H4 (cell line): Measurements from ENCODE around the gene CLCF1. TPM values are rescaled to one million over a fixed set of nuclear protein-coding genes. Genes with fewer than 3 reads are reported as not detected.
A peak's percentile ranks its signal among the peaks of the same experiment; 100 is the strongest.
"Not testable (repeated sequence)": the region's sequence is repeated elsewhere in the genome, so short reads cannot be mapped to it uniquely, and the experiment has no call there.

Experiments
- DNase-seq: peaks from one replicate; pipeline ENCODE4 v3.0.0-alpha.2; 2015; ENCODE audit warnings: low spot score
- total RNA-seq: library from RNA; depleted of rRNA; stranded (reverse); fragments of >200 nt; shearing (Covaris generic); gene quantifications from 2 replicates; pipeline ENCODE4 v1.2.3, GENCODE V29; 2014; rRNA removed

The CLCF1 gene
- total RNA-seq, 1 experiment from 2014 or later, result 8.3 TPM

DNA sequence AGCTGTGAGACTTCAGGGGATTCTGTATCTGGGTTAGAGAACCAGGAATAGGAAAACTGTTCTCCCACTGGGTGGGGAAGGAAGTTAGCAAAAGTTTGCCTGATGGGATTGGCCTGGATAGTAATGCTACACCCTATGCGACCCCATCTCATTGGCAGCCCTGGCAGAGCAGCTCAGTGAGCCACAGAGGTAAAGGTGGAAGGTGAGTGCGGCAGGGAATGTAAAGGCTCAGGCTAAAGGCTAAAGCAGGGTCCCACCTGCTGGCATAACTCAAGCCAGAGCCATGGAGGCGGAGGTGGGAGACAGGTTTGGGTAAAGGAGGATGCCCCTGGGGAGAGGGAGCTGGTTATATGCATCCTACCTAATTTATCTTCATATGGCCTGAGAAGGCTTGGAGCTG, 51.3 kb downstream of the CLCF1 start:
- DNase-seq, result no peak

DNA sequence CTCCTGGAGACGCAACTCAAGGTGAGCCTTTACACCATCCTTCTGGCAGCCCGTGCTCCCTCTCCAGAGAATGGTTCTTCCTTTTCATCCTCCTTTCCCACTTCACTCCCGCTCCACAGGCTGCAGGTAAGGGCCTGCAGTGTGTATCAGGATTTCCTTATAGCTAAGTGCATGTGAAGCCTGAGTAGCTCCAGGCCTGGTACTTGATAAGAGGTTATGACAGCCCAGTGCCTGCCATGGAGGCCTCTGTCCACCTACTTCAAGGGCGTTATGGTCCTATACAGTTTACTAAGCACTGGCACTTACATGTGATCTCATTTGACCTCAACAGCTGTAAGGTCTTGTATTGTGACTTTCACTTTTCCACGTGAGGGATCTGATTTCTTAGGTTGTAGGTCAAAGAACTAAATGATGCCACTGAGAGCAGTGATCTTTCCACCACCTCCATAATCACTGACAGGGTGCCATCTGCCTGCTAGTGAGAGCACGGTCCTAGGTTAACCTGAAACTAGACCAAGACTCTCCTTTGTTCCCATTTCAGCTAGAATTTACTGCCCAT, 52.0 kb downstream of the CLCF1 start:
- DNase-seq, result no peak

DNA sequence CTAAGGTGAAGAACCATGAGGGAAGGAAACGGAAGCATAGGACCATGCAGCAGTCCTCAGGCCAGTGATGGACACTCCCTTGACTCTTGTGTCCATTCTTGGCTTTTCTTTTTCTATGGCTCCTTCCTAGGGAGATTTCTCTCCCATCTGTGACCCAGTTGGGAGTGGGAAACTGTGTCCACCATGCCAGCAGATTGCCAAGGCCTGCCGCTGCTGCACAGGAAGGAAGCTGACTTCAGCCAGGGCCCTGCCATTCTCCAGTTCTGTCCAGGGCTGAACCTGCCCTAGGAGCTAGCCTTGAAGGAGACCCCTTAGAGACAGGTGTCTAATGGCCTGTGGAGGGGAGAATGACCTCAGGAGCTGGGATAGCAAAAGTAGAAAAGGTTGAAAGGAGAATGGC, 52.7 kb downstream of the CLCF1 start:
- DNase-seq, result no peak

DNA sequence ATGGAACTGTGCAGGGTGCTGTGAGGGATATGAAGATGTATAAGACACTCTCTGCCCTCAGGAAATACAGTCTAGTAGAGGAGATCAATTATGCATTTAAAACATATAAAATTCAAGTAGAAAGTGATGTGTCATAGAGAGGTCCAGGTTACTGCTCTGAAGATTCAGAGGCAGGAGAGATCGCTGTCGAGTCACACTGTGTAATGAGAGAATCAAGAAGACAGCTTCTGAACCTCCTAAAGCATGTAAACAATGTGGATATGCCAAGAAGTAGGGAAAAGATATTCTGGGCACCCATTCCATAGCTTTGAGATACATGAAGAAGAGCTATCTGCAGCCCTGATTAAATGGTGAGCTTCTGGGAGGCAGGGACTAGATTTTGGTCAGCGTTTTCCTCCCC, 53.4 kb downstream of the CLCF1 start:
- DNase-seq, result no peak

DNA sequence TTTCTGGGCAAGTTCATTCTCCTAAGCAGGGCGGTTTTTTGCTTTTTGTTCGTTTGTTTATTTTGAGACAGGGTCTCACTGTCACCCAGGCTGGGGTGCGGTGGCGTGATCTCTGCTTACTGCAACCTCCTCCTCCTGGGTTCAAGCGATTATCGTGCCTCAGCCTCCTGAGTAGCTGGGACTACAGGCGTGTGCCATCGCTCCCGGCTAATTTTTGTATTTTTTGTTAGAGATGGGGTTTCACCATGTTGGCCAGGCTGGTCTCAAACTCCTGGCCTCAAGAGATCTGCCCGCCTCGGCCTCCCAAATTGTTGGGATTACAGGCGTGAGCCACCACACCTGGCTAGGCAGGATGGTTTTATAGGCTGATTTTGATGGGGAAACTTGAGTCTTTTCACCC, 54.5 kb downstream of the CLCF1 start:
- DNase-seq, result not testable (repeated sequence)

DNA sequence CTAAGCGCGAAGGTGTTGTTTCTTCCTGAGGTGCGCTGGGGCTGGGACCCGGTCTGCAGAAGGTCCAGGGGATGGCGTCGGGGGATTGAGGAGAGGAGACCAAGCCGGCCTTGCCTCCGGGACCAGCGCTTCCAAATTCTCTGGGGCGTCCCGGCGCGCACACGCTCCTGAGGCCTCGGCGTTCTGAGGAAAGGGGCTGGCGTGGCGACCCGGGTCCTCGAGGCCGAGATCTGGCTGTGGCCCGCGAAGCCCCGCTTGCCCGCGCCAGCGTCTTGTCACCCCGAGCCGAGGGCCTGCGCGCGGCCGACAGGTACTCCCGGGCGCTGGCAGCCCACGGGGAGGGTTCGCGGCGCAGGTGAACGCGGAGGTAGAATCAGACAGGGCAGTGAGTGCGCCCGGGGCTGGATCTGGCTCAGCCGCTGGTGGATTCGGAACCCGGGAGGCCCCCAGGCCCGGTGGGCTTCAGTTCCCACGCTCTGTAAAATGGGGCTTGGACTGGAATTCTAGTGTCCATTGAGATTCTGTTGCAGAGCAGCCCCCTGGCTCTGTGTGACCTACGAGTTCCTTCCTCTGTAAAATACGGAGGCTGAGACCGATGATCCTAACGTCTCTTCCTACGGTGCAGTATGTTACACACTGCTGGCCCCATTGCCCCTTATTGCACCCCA, 55.4 kb downstream of the CLCF1 start:
- no peak for DNase-seq

DNA sequence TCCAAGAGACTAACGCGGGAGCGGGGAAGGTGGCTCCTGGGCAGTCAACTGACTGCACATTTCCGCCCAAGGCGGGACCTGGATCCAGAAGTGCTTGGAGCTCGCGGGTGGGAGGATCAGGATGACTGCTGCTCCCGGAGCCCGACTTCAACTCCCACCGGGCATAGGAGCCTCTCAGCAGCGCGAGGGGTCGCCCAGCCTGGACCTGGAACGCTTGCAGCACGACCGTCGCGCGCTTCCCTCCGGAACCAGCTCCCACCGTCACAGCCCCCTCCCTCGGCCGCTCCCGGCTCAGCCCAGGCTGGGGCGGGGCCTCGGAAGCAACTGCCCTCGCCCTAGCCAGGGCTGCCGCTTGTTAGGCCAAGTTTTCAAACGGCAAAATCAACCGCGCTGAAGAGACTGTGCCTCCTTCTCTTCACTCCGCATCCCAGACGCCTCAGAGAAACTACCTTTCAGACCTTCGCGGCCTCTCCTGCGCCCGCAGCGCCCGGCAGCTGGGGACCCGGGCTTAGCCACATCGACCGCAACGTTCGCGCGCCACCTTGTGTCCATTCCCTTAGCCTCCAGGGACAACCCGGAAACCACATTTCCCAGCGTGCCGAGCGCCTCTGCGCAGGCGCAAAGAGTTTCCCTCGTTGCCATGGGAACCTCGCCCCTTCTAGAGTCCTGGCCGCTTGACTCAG, 56.1 kb downstream of the CLCF1 start:
- DNase-seq, result peak; percentile 93

DNA sequence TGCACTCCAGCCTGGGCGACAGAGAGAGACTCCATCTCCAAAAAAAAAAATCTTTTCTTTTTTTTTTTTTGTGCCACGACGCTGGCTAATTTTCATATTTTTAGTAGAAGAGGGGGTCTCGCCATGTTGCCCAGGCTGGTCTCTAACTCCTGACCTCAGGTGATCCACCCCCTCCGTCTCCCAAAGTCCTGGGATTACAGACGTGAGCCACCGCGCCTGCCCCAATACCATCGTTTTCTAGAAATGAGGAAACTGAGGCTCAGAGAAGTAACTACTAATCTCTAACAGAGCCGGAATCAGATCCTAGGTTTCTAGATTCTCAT, 56.6 kb downstream of the CLCF1 start:
- DNase-seq, result no peak

DNA sequence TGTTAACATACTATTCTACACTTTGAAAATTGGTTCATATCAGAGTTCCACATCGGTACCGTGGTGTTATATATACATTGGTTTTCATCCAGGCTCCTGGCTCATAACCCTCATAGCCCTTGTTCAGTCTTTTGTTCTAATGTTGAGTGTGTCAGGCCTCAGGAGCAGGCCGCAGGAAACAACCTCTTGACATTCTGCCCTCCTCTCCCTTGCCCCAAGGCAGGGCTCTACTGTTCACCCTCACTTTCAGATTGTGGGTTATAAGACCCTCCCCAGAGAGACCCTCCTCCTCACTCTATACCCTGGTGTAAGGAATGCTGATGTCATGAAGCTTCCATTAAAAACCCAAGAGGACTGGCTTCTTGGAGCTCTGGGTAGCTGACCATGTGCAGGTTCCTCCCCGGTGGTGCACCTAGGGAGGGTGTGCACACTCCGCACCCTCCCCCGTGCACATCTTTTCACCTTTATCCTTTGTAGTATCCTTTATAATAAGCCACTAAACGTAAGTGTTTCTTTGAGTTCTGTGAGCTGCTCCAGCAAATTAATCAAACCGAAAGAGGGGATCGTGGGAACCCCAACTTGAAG, 58.0 kb downstream of the CLCF1 start:
- no peak for DNase-seq

DNA sequence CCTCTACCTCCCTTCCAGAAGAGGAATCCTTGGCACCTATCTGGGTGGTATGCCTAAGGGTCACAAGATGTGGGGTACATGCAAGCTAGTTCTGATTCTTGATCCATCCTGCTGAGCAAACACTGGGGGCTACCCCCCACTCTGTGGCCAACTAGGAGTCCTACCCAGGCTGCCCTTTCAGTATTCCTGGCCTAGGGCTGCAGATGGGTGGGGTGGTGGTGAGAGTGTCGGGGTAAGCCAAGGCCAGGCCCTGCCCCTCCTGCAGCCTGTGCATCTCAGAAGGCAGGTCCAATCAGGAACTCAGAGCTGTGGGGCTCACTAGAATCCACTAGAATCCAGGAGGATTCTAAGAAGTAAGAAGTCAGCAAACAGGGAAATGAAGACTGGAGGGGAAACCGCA, 59.2 kb downstream of the CLCF1 start:
- no peak for DNase-seq

Other genes starting within 250 kb of the CLCF1 start
- 15.2 and 16.3 TPM in 2 replicates for gene GRK2, start 107.1 kb downstream of the CLCF1 start, total RNA-seq
- 5.6 and 6.1 TPM in 2 replicates for gene ANKRD13D, start 84.3 kb downstream of the CLCF1 start, total RNA-seq
- 6.5 and 8.5 TPM in 2 replicates for gene SSH3, start 70.1 kb downstream of the CLCF1 start, total RNA-seq
- 71.6 and 77.4 TPM in 2 replicates for gene POLD4, start 20.1 kb downstream of the CLCF1 start, total RNA-seq
- 7.3 and 8.3 TPM in 2 replicates for gene RAD9A, start 18.4 kb upstream of the CLCF1 start, total RNA-seq
- 212 and 231 TPM in 2 replicates for gene PPP1CA, start 28.3 kb upstream of the CLCF1 start, total RNA-seq
- gene TBC1D10C, start 30.5 kb upstream of the CLCF1 start, total RNA-seq, result not detected in 2 replicates
- not detected in 2 replicates for gene CARNS1, start 42.1 kb upstream of the CLCF1 start, total RNA-seq
- gene RPS6KB2, start 54.9 kb upstream of the CLCF1 start, total RNA-seq, result 38.1 and 51.3 TPM in 2 replicates
- gene PTPRCAP, start 64.1 kb upstream of the CLCF1 start, total RNA-seq, result 0.41 and 4.0 TPM in 2 replicates
- gene CORO1B, start 69.9 kb upstream of the CLCF1 start, total RNA-seq, result 96.0 and 111 TPM in 2 replicates
- not detected in 2 replicates for gene GPR152, start 79.1 kb upstream of the CLCF1 start, total RNA-seq
- gene CABP4, start 81.8 kb upstream of the CLCF1 start, total RNA-seq, result 0.39 TPM in 1 of 2 replicates, not detected in the other
- 17.3 and 38.6 TPM in 2 replicates for gene TMEM134, start 95.7 kb upstream of the CLCF1 start, total RNA-seq
- gene AIP, start 109.4 kb upstream of the CLCF1 start, total RNA-seq, result 69.9 and 83.0 TPM in 2 replicates
- gene PITPNM1, start 131.8 kb upstream of the CLCF1 start, total RNA-seq, result 13.7 and 16.6 TPM in 2 replicates
- gene CDK2AP2, start 134.6 kb upstream of the CLCF1 start, total RNA-seq, result 28.3 and 32.3 TPM in 2 replicates
- gene CABP2, start 149.8 kb upstream of the CLCF1 start, total RNA-seq, result not detected in 2 replicates
- 2,091 and 2,096 TPM in 2 replicates for gene GSTP1, start 210.2 kb upstream of the CLCF1 start, total RNA-seq
- gene NDUFV1, start 233.3 kb upstream of the CLCF1 start, total RNA-seq, result 128 and 143 TPM in 2 replicates